ENCODE measurements around the gene JAK3. TPM values are rescaled to one million over a fixed set of nuclear protein-coding genes. Genes with fewer than 3 reads are reported as not detected.

JAK3 gene
- total RNA-seq, 4 donors from 2014 or later = 2.3 to 22.1 (median 8.5) TPM

- intact Hi-C loops (cut with DNase I; ENCODE audit: low total_unique reads) = no loop called here
- 97% methylated on average over 11 of the region's 20 CpGs; no CpG with 5 or more reads in 1 of the 2 donors for WGBS, 2 donors (ENCODE audit: low coverage in 1 of 2)
These were observed 5.0 kb downstream of the JAK3 start for GRCh38 chr19:17842663-17843291.

GRCh38 chr19:17841810-17842662 is 5.7 kb downstream of the JAK3 start:
- H3K4me1 ChIP-seq = peaks cover 0 to 21% (median 13%) of the 10 kb centered on the region in 4 donors
- intact Hi-C loops (cut with DNase I; ENCODE audit: low total_unique reads) = no loop called here
- in situ Hi-C loops (cut with MboI; ENCODE audit: low pct_ligation_motif_present in 1 of 4, low pct_unique_long_range_greater_than_20kb in 1 of 4, low sequenced_read_pairs in 3 of 4) = no loop called here

More at GRCh38 chr19:17842663-17843291, 5.0 kb downstream of the JAK3 start:
- Histone ChIP-seq H3K27ac (no peak overlapping the region), H3K27me3 (peaks cover 52% of the 10 kb centered on the region), H3K4me3 (peak overlapping the region in 1 of 4 donors; percentile 20), H3K4me1 (peaks cover 0 to 26% (median 16%) of the 10 kb centered on the region in 4 donors), H3K9me3 (no peaks in the 10 kb centered on the region), H3K36me3 (no peaks in the 10 kb centered on the region)
- no peak for DNase-seq
- no peak for TF ChIP-seq POLR2AphosphoS5 (IDR thresholded peaks at IDR 0.05)
- TF ChIP-seq CTCF (IDR thresholded peaks at IDR 0.05) = no peak
- TF ChIP-seq EP300 (IDR thresholded peaks at IDR 0.05; ENCODE audit: low read depth) = no peak
- no peak for TF ChIP-seq POLR2A (IDR thresholded peaks at IDR 0.05)
- in situ Hi-C loops (cut with MboI; ENCODE audit: low pct_ligation_motif_present in 1 of 4, low pct_unique_long_range_greater_than_20kb in 1 of 4, low sequenced_read_pairs in 3 of 4) = no loop called here

GRCh38 chr19:17841371-17841809 is 6.4 kb downstream of the JAK3 start:
- in situ Hi-C loops (cut with MboI; ENCODE audit: low pct_ligation_motif_present in 1 of 4, low pct_unique_long_range_greater_than_20kb in 1 of 4, low sequenced_read_pairs in 3 of 4) (no loop called here), intact Hi-C loops (cut with DNase I; ENCODE audit: low total_unique reads) (no loop called here)
- 28% methylated on average over 18 of the region's 30 CpGs; no CpG with 5 or more reads in 1 of the 2 donors for WGBS, 2 donors (ENCODE audit: low coverage in 1 of 2)
- H3K36me3 ChIP-seq = no peaks in the 10 kb centered on the region
- H3K4me1 ChIP-seq = peaks cover 0 to 15% (median 13%) of the 10 kb centered on the region in 4 donors
- DNase-seq = no peak
- no peak overlapping the region for H3K27ac ChIP-seq
- H3K9me3 ChIP-seq = no peaks in the 10 kb centered on the region
- H3K27me3 ChIP-seq = peaks cover 38% of the 10 kb centered on the region
- TF ChIP-seq POLR2A (IDR thresholded peaks at IDR 0.05) = no peak
- no peak for TF ChIP-seq POLR2AphosphoS5 (IDR thresholded peaks at IDR 0.05)
- H3K4me3 ChIP-seq = peak overlapping the region in 2 of 4 donors; percentile 17 to 20

More at GRCh38 chr19:17841810-17842662, 5.7 kb downstream of the JAK3 start:
- Histone ChIP-seq H3K27me3 (peaks cover 44% of the 10 kb centered on the region), H3K36me3 (no peaks in the 10 kb centered on the region), H3K27ac (no peak overlapping the region), H3K4me3 (peak overlapping the region in 2 of 4 donors; percentile 17 to 20), H3K9me3 (no peaks in the 10 kb centered on the region)
- TF ChIP-seq CTCF (IDR thresholded peaks at IDR 0.05) (no peak), POLR2A (IDR thresholded peaks at IDR 0.05) (no peak), EP300 (IDR thresholded peaks at IDR 0.05; ENCODE audit: low read depth) (no peak), POLR2AphosphoS5 (IDR thresholded peaks at IDR 0.05) (no peak)
- WGBS, 2 donors (ENCODE audit: low coverage in 1 of 2) = 8 to 47% methylated on average over 5 to 55 of the region's 56 CpGs
- DNase-seq = peak; percentile 80

- peaks cover 37% of the 10 kb centered on the region for H3K27me3 ChIP-seq
- no peak for DNase-seq
- H3K4me3 ChIP-seq = no peak overlapping the region
- WGBS, 2 donors (ENCODE audit: low coverage in 1 of 2) = 86 to 87% methylated on average over 4 to 6 of the region's 6 CpGs
- peaks cover 0 to 15% (median 13%) of the 10 kb centered on the region in 4 donors for H3K4me1 ChIP-seq
- H3K36me3 ChIP-seq = no peaks in the 10 kb centered on the region
- TF ChIP-seq CTCF (IDR thresholded peaks at IDR 0.05) (no peak), POLR2A (IDR thresholded peaks at IDR 0.05) (no peak), POLR2AphosphoS5 (IDR thresholded peaks at IDR 0.05) (no peak), EP300 (IDR thresholded peaks at IDR 0.05; ENCODE audit: low read depth) (no peak)
- intact Hi-C loops (cut with DNase I; ENCODE audit: low total_unique reads) = no loop called here
- in situ Hi-C loops (cut with MboI; ENCODE audit: low pct_ligation_motif_present in 1 of 4, low pct_unique_long_range_greater_than_20kb in 1 of 4, low sequenced_read_pairs in 3 of 4) = no loop called here
- no peaks in the 10 kb centered on the region for H3K9me3 ChIP-seq
- H3K27ac ChIP-seq = no peak overlapping the region
These were observed 7.8 kb downstream of the JAK3 start for GRCh38 chr19:17840019-17840418.
